ENCODE measurements around the gene FBXO22. TPM values are rescaled to one million over a fixed set of nuclear protein-coding genes. Genes with fewer than 3 reads are reported as not detected.
A peak's percentile ranks its signal among the peaks of the same experiment; 100 is the strongest.

The FBXO22 gene
- polyA plus RNA-seq, 1 of the 3 experiments (the other 2 are of a cell fraction) = 34.8 TPM

GRCh38 chr15:75884041-75884440, 19.6 kb upstream of the FBXO22 start:
- TF ChIP-seq ELF1 (IDR thresholded peaks at IDR 0.05) = no peak
- TF ChIP-seq USF1 (IDR thresholded peaks at IDR 0.05; ENCODE audit: borderline replicate concordance, low read depth) = no peak
- no peak for TF ChIP-seq USF2 (IDR thresholded peaks at IDR 0.05; ENCODE audit: borderline replicate concordance, low read depth, low read length)
- no peak for TF ChIP-seq EZH2phosphoT487 (IDR thresholded peaks at IDR 0.05; ENCODE audit: borderline replicate concordance, low read depth)
- TF ChIP-seq CHD2 (IDR thresholded peaks at IDR 0.05; ENCODE audit: low read length, partially characterized antibody) = no peak
- no peak for TF ChIP-seq YY1 (IDR thresholded peaks at IDR 0.05; ENCODE audit: low read depth)
- no peak for TF ChIP-seq TCF12 (IDR thresholded peaks at IDR 0.05)
- no peak for TF ChIP-seq FOXM1 (IDR thresholded peaks at IDR 0.05; ENCODE audit: low read depth)
- TF ChIP-seq FOSL2 (IDR thresholded peaks at IDR 0.05; ENCODE audit: borderline replicate concordance, low read depth) = no peak
- TF ChIP-seq JUND (IDR thresholded peaks at IDR 0.05) = no peak
- no peak for TF ChIP-seq RXRA (IDR thresholded peaks at IDR 0.05; ENCODE audit: borderline replicate concordance, low read depth)
- TF ChIP-seq PBX3 (IDR thresholded peaks at IDR 0.05) = no peak
- no peak for TF ChIP-seq CTCF (IDR thresholded peaks at IDR 0.05)
- no peak for TF ChIP-seq MAX (IDR thresholded peaks at IDR 0.05; ENCODE audit: low read depth)
- TF ChIP-seq POLR2AphosphoS5 (IDR thresholded peaks at IDR 0.05; ENCODE audit: low read depth, low read length) = no peak
- no peak for TF ChIP-seq SIN3A (IDR thresholded peaks at IDR 0.05; ENCODE audit: borderline replicate concordance, low read depth, low read length)
- no peak for TF ChIP-seq EP300 (IDR thresholded peaks at IDR 0.05; ENCODE audit: borderline replicate concordance in 1 of 2, low read depth in 1 of 2, low read length in 1 of 2)
- H3K27ac ChIP-seq (ENCODE audit: low read depth in 2 of 2, low read length in 1 of 2) = peak overlapping the region in 1 of 2 experiments; percentile 44; a peak in 2 of 4 replicates

More at GRCh38 chr15:75884041-75884440, 19.6 kb upstream of the FBXO22 start:
- Histone ChIP-seq H3K79me2 (ENCODE audit: insufficient read depth) (peaks cover 26% of the 10 kb centered on the region; the same call in 1 of the 2 replicates), H3F3A (replicated peaks; ENCODE audit: insufficient read depth) (peaks cover 6% of the 10 kb centered on the region), H3K4me2 (no peak overlapping the region), H3K4me1 (ENCODE audit: control insufficient read depth in 1 of 2, insufficient read depth in 2 of 2, low read depth in 1 of 2, low read length in 1 of 2) (no peaks in the 10 kb centered on the region; a peak in 1 of 4 replicates), H3K36me3 (replicated peaks in 1 of 2; ENCODE audit: control insufficient read depth in 1 of 2, insufficient read depth in 2 of 2, low read length in 1 of 2) (peaks cover 30 to 51% of the 10 kb centered on the region in 2 experiments), H3K9me3 (no peaks in the 10 kb centered on the region), H3K27me3 (ENCODE audit: insufficient read depth) (no peaks in the 10 kb centered on the region), H3K4me3 (ENCODE audit: low read depth in 2 of 2, low read length in 1 of 2) (no peak overlapping the region), H4K20me1 (ENCODE audit: insufficient read depth) (peaks cover 4% of the 10 kb centered on the region; the same call in 1 of the 2 replicates), H3K9ac (no peak overlapping the region), H3K9me2 (no peaks in the 10 kb centered on the region), H2AFZ (ENCODE audit: low read depth) (no peak overlapping the region)
- ChIA-PET CTCF (no interaction called here), POLR2A (no interaction called here)
- no peak for DNase-seq
- 48% methylated on average over 1 of the region's 1 CpG for WGBS (ENCODE audit: low lambda C conversion rate)

Measured in SK-N-SH (cell line).